ENCODE data around the gene GDPD2.
A peak's percentile ranks its signal among the peaks of the same experiment; 100 is the strongest.

The GDPD2 gene

GRCh38 chrX:70455366-70456202 lies 32.5 kb downstream of the GDPD2 start:
- TF ChIP-seq CTCF (IDR thresholded peaks at IDR 0.05; ENCODE audit: poor library complexity, severe bottlenecking): no peak
- Histone ChIP-seq H3K36me3 (ENCODE audit: low read depth) (no peaks in the 10 kb centered on the region; the same call in 1 of the 2 replicates), H3K27ac (ENCODE audit: poor library complexity, severe bottlenecking) (peak overlapping the region; percentile 58), H3K27me3 (ENCODE audit: insufficient read depth, poor library complexity, severe bottlenecking) (no peaks in the 10 kb centered on the region), H3K9me3 (ENCODE audit: severe bottlenecking) (no peaks in the 10 kb centered on the region), H3K4me3 (ENCODE audit: severe bottlenecking) (peak overlapping the region; percentile 60), H3K4me1 (ENCODE audit: insufficient read depth, poor library complexity, severe bottlenecking) (no peaks in the 10 kb centered on the region)
- DNase-seq (ENCODE audit: low spot score) (no peak), ATAC-seq (ENCODE audit: low read depth) (no peak)

GRCh38 chrX:70456256-70456655 lies 33.1 kb downstream of the GDPD2 start:
- DNase-seq (ENCODE audit: low spot score) (no peak), ATAC-seq (ENCODE audit: low read depth) (no peak)
- Histone ChIP-seq H3K27me3 (ENCODE audit: insufficient read depth, poor library complexity, severe bottlenecking) (no peaks in the 10 kb centered on the region), H3K4me1 (ENCODE audit: insufficient read depth, poor library complexity, severe bottlenecking) (no peaks in the 10 kb centered on the region), H3K9me3 (ENCODE audit: severe bottlenecking) (no peaks in the 10 kb centered on the region), H3K27ac (ENCODE audit: poor library complexity, severe bottlenecking) (peak overlapping the region; percentile 58), H3K4me3 (ENCODE audit: severe bottlenecking) (peak overlapping the region; percentile 60), H3K36me3 (ENCODE audit: low read depth) (no peaks in the 10 kb centered on the region; the same call in 1 of the 2 replicates)
- TF ChIP-seq CTCF (IDR thresholded peaks at IDR 0.05; ENCODE audit: poor library complexity, severe bottlenecking): no peak

GRCh38 chrX:70461026-70461425 lies 37.9 kb downstream of the GDPD2 start:
- Histone ChIP-seq H3K4me1 (ENCODE audit: insufficient read depth, poor library complexity, severe bottlenecking) (no peaks in the 10 kb centered on the region), H3K27me3 (ENCODE audit: insufficient read depth, poor library complexity, severe bottlenecking) (no peaks in the 10 kb centered on the region), H3K36me3 (ENCODE audit: low read depth) (no peaks in the 10 kb centered on the region; the same call in 1 of the 2 replicates), H3K4me3 (ENCODE audit: severe bottlenecking) (no peak overlapping the region), H3K9me3 (ENCODE audit: severe bottlenecking) (no peaks in the 10 kb centered on the region), H3K27ac (ENCODE audit: poor library complexity, severe bottlenecking) (no peak overlapping the region)
- DNase-seq (ENCODE audit: low spot score) (no peak), ATAC-seq (ENCODE audit: low read depth) (no peak)
- TF ChIP-seq CTCF (IDR thresholded peaks at IDR 0.05; ENCODE audit: poor library complexity, severe bottlenecking): no peak

GRCh38 chrX:70464051-70464450 lies 40.9 kb downstream of the GDPD2 start:
- TF ChIP-seq CTCF (IDR thresholded peaks at IDR 0.05; ENCODE audit: poor library complexity, severe bottlenecking): no peak
- ATAC-seq (ENCODE audit: low read depth): no peak
- Histone ChIP-seq H3K36me3 (ENCODE audit: low read depth) (no peaks in the 10 kb centered on the region), H3K4me3 (ENCODE audit: severe bottlenecking) (no peak overlapping the region), H3K4me1 (ENCODE audit: insufficient read depth, poor library complexity, severe bottlenecking) (no peaks in the 10 kb centered on the region), H3K9me3 (ENCODE audit: severe bottlenecking) (no peaks in the 10 kb centered on the region), H3K27ac (ENCODE audit: poor library complexity, severe bottlenecking) (no peak overlapping the region), H3K27me3 (ENCODE audit: insufficient read depth, poor library complexity, severe bottlenecking) (no peaks in the 10 kb centered on the region)
- DNase-seq (ENCODE audit: low spot score): no peak

GRCh38 chrX:70466968-70467367 lies 43.9 kb downstream of the GDPD2 start:
- H3K4me1 ChIP-seq (ENCODE audit: insufficient read depth, poor library complexity, severe bottlenecking): no peaks in the 10 kb centered on the region
- DNase-seq (ENCODE audit: low spot score): no peak
- H3K4me3 ChIP-seq (ENCODE audit: severe bottlenecking): no peak overlapping the region
- no peaks in the 10 kb centered on the region for H3K9me3 ChIP-seq (ENCODE audit: severe bottlenecking)
- no peaks in the 10 kb centered on the region for H3K36me3 ChIP-seq (ENCODE audit: low read depth)
- H3K27me3 ChIP-seq (ENCODE audit: insufficient read depth, poor library complexity, severe bottlenecking): no peaks in the 10 kb centered on the region
- H3K27ac ChIP-seq (ENCODE audit: poor library complexity, severe bottlenecking): no peak overlapping the region
- TF ChIP-seq CTCF (IDR thresholded peaks at IDR 0.05; ENCODE audit: poor library complexity, severe bottlenecking): no peak
- no peak for ATAC-seq (ENCODE audit: low read depth)

Measured in RWPE2 (cell line).